GM19468 (cell line): ENCODE data around the gene EMC8.

Experiments used
- ATAC-seq: cut with Tn5 transposase; IDR thresholded peaks from one replicate; pipeline ENCODE4 v1.9.1; 2021; ENCODE audit warnings: mild to moderate bottlenecking, moderate library complexity, moderate number of reproducible peaks; ENCODE audit not compliant: unreplicated experiment; ENCODE audit errors: extremely low read depth

EMC8 gene

DNA sequence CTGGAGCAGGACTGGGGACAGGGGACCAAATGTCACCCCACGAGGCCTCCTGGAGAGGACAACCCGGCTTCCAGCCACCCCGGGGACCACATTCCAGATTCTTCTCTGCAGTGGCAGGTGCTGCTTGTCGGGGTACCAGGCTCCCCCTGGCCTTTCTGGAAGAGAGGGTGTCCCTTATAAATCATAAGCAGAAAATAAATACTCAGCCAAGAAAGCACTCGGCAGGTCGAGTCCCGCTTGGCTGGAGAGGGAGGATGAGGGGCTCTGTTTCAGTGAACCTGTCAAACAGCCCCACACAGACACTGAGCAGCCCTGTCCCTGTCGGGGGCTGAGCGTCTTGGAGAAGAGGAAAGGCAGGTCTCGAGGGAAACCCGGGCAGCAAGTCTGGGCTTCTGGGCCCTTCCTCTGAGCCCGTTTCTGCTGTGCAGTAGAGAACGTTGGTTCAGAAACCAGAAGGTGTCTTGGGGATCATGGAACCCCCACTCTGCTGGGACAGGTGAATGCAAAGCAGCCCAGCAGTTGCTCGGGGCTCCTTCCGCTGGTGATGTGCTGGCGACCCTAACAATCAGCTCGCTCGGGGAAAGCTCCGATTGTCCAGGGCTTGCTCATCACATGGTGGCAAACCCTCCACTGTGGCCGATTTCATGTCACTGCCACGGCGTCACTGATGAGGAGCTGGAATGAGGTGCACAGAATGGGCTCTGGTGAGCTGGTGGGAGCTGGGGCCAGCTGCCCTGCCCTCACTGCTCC is 36.8 kb upstream of the EMC8 start:
- no peak for ATAC-seq

DNA sequence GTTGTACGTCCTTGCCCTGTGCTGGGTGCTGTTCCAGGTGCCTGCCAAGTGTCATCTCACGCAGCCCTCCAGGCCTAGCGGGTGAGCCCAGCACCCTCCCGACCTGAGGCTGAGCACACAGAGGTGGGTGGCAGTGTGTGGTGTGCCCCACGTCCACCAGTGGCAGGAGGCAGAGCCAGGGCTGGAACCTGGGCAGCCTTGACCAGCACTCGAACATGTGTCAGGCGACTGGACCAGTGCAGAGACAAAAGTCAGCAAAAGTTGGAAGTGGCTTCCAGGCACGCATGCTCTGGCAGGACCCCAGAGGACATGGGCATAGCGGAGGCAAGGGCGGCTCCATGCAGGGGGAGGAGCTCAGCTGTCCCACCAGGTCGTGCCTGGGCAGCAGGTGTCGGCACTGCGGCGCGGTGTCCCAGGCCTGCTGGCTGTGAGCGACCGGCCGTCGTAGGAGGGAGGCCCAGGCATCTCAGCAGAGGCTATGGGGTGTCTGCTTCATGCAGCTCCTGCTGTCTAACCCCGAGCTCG is 35.9 kb upstream of the EMC8 start:
- ATAC-seq = no peak

DNA sequence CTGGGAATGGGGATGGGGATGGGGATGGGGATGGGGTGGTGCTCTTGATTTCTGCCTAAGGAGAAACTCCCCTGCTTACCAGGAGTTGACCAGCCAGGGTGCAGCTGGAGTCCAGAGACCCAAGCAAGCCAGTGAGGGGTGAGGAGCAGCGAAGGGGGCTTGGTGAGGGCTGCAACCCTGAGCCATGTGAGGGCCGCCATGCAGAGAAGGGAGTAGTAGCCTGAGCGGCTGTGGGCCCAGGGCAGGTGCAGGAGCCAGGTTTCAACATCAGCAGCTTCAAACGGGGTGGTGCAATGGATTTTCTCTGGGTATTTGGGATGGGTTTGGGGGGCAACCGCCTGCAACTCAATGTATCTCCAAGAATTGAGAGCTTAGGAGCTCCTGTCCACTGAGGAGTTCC is 35.4 kb upstream of the EMC8 start:
- no peak for ATAC-seq

DNA sequence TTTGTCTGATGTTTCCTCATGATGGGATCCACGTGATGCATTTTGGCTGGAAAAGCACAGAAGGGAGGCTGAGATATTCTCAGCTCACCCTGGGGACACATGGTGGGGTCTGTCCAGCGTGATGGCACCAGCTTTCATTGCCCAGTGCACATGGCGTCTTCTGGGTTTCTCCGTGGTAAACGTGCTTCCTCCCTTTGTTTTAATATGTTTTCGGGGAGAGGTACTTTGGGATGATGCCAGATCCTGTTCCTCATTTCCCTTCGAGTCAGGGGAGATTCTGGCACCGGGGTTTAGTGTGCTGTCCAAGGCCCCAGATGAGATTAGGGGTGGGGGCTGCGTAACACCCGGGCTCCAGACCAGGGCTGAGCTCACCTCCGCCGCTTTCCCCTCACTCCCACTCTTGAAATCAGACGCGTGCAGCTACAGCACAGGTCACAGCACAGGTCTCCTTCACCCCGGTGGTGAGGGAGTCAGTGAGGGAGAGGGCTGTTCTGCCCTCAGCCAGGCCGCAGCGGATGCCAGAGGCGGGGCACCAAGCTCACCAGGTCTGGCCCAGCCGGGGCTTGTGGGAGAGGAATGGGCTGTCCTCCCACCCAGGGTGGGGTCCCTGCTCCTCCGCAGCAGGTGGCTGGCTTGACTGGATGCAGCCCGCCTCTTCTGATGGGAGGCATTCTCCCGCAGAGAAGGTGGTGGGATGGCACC is 34.0 kb upstream of the EMC8 start:
- ATAC-seq = no peak

DNA sequence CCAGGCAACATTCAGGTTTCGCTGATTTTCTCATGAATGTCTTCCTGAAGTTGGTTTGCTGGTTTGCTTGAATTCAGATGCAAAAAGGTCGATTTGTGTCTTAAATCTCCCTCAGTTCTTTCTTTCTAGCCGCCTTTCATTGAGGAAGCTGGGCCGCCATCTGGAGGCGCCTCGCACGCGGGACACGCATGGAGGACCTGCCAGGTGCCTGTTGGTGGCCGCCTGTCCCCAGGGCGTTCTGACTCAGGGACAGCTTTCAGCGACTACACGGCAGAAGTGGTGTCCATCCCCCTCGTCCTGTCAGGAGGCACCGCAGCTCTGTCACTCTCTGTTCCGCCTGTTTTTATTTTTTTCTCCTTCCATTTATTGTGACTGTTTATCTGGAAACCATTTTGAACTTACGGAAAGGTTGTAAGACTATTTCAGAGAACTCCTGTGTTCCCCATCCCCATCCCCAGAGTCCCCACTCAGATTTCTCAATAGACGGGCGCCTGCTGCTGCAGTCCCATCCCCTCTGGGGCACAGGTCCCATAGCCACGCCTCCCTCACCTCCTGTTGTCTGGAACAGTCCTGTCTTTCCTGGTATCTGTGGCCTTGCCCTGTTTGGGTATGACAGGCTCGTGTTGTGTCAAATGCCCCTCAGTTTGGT is 33.4 kb upstream of the EMC8 start:
- ATAC-seq = peak; percentile 46

DNA sequence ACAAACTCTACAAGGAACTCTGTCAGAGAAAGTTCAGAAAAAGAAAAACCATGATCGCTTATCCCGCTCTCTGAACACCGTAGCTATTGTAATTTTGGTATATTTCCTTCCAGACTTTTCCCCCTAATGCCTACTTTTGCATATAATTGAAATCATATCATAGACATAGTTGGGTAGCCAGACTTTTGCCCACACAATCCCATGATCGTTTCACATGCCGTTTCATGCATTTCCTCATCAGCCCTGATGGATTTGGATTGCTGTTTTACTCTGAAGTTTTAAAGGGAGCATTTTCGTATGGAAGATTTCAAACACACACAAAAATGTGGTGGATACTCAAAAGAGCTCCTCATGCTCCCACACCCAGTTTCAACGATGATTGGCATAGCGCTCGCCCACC is 31.5 kb upstream of the EMC8 start:
- no peak for ATAC-seq

DNA sequence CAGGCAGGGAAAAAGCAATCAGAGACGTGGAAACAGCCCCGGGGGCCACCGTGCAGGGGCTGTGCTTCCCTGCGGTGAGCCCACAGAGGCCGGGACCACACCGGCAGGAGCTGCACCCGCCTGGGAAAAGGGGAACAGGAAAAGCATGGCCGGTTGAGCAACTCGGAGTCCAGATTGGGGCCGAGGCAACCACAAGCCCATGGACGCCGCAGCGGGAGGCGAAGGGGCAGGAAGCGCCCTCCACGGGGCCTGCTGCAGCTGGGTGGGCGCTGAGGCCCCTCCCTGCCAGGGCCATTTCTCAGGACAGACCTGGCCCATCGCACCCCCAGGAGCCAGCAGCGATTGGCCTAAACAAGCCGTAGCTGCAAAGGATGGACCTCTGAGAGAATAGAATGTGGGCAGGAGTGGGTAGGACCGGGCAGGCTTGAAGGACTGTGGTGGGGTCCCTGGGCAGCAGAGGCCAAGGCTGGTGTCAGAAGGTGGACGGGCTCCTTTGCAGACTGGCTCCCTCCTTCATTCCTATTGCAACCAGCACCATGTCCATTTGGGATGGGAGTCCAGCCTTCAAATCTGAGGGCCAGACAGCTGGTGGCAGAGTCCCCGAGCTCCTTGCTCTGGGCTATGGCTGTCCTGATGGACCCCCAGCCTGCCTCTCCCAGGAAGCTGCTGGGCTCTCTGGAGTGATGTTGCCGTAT is 30.6 kb upstream of the EMC8 start:
- ATAC-seq = no peak

DNA sequence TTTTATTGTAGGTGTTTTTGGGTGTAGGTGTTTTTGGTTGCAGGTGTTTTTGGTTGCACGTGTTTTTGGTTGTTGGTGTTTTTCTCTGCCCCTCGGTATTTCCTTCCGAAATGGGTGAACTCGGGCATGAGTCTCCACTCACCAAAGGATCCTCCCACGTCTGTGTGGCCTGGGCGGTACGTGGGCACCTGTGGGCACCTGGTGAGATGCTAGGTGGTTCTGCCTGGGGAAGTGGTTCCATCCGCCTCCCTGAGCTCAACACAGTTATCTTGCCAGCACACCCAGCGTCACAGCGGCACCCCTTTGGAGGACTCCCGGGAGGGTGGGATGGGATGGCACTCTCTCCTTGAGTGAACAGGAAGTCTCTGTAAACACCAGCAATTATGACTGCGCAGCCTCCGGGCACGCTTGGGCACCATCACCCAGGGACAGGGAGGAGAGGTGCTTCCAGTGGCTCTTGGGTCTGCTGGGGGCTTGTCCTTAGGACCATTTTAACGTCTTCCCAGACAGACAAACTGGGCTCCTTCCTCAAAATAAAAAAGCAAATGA is 29.9 kb upstream of the EMC8 start:
- no peak for ATAC-seq

DNA sequence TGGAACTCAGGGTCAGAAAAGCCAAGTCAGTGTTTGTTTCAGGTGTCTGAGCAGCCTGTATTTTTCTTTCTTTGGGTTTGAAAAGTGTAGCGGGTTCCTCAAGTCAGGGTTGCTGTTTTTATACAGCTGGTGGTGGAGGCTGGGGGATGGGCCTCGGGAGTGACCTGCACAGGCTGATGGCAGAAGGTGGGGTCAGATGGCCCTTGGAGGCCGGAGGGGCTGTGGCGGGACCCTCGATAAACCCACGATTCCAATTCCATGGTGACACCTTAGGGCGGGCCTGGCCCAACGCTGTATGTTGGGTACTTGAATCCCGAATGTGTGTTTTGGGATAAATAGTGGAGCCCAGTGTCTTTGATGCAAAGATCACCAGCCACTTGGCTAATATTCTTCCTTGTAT is 28.8 kb upstream of the EMC8 start:
- ATAC-seq = no peak

DNA sequence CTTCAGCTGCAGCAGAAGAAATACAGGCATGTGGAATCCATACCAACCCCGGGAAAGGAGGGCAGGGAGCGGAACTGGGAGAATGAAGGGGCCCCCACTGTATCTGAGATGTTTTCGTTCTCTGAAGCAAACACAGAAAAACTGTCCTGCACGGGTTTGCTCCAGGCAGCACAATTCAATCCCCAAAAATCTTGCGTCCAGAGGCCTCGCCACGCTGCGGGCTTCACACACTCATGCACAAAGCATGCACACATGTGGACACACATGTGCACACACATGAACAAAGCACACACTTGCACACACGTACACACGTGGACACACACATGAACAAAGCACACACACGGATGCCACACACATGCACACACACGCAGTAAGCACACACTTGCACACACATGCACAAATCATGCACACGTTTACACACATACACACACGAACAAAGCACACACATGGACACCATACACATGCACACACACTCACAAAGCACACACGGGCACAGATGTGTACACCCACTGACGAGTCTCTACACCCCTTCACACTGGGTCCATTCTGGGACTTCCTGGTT is 27.4 kb upstream of the EMC8 start:
- no peak for ATAC-seq

DNA sequence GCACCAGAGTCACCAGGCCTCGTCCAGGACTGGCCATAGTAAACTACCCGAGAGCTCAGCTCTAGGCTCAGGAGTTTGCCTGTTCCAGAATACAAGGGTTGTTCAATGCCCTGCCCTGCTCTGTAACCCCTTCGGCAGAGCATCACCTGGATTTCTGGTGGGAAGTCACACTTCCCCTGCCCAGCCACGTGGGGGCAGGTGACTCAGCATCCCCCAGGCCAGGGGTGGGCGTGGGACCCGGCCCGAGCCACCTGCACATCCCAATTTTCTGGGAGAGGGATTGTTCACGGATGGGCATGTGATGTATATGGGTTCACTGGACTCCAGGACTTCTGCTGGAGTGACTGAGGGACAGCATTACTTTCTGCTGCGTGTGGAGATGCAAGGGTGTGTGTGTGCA is 26.0 kb upstream of the EMC8 start:
- no peak for ATAC-seq

DNA sequence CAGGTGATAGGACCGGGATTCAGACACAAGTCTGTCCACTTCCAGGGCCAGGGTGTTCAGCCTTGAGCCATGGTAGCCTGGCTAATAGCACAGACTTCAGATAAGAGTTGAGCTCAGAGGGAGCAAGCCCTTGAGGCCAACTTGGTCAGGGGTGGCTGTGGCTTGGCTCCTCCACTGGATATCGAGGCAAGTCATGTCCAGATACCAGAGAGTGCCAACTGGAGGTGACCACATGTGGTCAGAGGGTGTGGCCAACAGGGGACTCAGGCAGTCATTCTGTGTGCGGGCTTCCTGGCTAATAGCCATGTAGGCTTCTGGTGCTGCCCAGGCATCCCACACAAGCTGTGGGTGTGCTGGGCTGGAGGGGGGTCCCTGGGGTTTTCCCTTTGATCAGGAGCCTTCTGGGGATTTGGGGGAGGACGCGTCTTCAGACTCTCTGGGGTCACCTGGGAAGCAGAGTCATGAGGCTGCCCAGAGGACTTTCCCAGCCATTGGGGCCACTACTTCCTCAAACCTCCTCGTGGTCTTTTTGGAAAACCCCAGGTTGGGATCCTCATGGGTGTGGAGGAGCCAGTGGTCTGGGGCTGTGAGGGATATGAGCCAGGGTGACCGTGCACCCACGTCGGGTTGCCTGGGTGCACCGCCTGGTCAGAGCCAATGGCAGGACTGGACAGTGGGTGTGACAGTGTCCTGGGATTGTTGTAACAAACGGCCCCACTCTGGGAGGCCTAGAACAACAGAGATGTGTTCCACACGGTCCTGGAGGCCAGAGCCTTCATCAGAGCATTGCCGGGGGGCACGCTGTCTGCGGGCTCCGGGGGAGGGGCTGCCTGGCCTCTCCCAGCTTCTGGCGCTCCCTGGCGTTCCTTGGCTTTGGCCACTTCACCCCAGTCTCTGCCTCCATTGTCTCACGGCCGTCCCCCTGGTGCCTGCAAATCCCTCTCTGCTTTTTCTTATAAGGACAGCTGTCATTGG is 25.1 kb upstream of the EMC8 start:
- no peak for ATAC-seq

DNA sequence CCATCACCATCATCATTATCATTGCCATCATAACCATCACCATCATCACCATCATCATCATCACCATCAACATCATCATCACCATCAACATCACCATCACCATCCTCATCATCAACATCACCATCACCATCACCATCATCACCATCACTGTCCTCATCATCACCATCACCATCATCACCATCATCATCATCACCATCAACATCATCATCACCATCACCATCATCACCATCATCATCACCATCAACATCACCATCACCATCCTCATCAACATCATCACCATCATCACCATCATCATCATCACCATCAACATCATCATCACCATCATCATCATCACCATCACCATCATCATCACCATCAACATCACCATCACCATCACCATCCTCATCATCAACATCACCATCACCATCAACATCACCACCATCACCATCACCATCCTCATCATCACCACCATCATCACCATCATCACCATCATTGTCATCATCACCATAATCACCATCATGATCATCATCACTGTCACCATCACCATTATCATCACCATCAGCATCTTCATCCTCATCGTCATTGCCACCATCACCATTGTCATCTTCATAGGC is 24.1 kb upstream of the EMC8 start:
- no peak for ATAC-seq

DNA sequence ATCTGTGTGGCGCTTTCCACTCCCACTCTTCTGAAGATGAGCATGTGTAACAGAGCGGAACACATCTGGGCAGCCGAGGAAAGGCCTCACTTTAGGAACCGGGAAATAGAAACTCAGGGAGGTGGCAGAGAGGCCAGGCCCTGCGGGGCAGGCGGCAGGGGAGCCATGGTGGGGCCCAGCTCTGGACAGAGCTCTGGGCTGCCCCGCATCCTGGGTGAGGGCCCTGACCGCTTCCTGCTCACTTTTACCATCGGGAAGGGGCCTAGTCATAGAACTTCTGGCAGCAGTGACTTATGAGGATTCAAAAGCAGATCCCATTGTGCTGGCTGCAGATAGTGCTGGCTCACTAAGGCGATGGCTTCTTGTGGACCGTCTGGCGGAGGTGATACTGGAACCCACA is 22.8 kb upstream of the EMC8 start:
- ATAC-seq = no peak

DNA sequence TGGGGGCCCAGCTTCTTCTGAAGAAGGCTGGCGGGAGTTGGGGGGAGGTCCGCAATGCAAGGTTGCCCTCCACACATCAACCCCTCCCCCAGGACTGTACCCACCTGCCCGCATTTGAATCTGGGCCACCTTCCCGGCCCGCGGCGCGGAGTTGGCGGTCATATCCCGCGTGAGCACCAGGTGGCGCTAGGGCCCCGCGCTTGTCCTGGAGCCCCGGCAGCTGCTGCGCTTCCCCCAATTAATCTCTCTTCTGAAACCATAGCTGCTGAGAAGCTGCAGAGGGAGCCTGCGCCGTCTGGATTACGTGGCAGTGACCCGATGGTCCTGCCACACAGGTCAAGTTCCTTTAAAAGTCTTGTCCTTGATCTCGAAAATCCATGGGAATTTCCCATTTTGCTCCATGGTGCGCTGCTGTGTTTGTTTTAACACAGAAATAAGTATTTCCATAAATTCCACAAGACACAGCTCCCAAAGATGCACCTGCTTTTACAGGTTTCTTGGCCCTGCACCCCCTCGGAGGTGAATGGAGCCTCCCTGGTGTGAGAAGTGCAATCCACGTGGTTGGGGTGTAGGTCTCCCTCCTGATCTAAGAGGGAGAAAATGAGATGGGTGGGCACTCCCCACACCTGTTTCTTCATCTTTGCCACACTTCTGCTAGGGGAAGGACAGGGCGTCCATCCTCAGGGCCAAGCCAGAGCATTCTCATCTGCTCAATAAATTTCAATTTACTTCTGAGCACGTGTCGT is 22.2 kb upstream of the EMC8 start:
- no peak for ATAC-seq

DNA sequence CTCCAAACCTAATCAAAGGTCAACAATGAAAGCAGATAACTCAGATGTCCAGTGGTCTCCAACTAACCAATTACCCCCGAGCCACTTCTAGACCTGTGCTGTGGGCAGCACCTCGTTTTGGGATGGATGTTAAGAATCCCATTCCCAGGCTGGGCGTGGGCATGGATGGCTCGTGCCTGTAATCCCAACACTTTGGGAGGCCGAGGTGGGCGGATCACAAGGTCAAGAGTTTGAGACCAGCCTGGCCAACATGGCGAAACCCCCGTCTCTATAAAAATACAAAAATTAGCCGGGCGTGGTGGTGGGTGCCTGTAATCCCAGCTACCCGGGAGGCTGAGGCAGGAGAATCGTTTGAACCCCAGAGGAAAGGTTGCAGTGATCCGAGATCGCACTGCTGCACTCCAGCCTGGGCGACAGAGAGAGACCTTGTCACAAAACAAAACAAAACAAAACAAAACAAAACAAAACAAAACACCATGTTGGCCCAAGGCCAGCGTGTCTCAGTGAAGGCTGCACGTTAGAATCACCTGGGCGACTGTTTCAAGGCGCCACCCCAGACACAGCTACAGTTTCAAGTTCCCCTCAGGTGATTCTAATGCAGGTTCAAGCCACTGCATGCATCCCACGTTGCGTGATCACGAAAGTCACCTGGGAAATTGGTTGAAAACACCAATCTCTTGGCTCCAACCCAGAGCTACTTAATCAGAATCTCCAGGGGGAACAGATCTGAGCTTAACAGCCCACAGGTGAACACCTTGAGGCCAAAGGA is 21.4 kb upstream of the EMC8 start:
- ATAC-seq = no peak

DNA sequence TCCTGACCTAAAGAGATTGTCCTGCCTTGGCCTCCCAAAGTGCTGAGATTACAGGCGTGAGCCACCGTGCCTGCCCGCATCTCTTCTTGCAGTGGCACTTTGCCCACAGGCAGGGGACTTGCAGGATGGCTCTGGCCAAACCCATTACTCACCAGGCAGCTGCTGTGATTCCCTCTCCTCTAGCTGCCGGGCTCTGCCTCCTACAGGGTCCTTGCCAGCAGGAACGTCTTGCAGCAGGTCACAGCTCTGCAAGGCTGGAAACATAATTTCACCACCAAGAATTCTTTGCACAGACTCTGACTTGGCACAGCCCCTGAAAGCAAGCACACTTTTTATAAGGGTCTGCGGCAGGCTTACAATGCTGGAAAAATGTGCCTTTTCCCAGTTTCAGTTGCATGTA is 20.4 kb upstream of the EMC8 start:
- no peak for ATAC-seq
